Tibial nerve (tissue), 4 donors: Measurements from ENCODE around the gene C1orf94.

Experiments used
- EP300 ChIP-seq, 2 donors: sonication (generic); formaldehyde crosslinking; IDR thresholded peaks; one replicate each; pipeline ENCODE4 v1.6.1; 2017; ENCODE audit warnings: antibody characterized with exemption in 2 of 2, mild to moderate bottlenecking in 1 of 2
- POLR2A ChIP-seq, 2 donors: fragments of 450-650 bp; IDR thresholded peaks; one replicate each; pipeline ENCODE4 v1.6.1; 2017; ENCODE audit warnings: antibody characterized with exemption in 2 of 2, mild to moderate bottlenecking in 2 of 2, moderate library complexity in 2 of 2
- TF ChIP-seq, protein P1 (sequence below), 5 experiments: fragments of 200-600 bp in 3 of 5; fragments of 450-650 bp in 2 of 5; sonication (generic) in 3 of 5; IDR thresholded peaks; one replicate each; pipeline ENCODE4 v1.5.1; 2016 to 2019; ENCODE audit warnings: antibody characterized with exemption in 5 of 5, mild to moderate bottlenecking in 3 of 5, moderate library complexity in 2 of 5

DNA sequence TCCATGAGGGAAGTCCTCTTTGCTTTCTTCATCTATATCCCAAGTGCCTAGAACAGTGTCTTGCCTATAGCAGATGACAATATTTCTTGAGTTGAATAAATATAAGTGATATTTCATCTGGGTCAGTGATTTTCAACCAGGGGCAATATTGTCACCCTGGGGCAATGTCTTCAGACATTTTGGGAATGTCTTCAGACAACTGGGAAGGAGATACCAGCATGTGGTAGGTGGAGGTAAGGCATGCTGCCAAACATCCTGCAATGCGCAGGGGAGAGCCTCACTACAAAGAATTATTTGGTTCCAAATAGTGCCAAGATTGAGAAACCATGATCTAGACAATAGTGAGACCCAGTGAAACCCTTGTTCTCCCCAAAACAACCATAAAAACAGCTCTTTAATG is 54.7 kb downstream of the C1orf94 start:
- TF ChIP-seq POLR2A (IDR thresholded peaks at IDR 0.05) (no peak), EP300 (IDR thresholded peaks at IDR 0.05) (no peak)
- TF ChIP-seq, protein P1, sequence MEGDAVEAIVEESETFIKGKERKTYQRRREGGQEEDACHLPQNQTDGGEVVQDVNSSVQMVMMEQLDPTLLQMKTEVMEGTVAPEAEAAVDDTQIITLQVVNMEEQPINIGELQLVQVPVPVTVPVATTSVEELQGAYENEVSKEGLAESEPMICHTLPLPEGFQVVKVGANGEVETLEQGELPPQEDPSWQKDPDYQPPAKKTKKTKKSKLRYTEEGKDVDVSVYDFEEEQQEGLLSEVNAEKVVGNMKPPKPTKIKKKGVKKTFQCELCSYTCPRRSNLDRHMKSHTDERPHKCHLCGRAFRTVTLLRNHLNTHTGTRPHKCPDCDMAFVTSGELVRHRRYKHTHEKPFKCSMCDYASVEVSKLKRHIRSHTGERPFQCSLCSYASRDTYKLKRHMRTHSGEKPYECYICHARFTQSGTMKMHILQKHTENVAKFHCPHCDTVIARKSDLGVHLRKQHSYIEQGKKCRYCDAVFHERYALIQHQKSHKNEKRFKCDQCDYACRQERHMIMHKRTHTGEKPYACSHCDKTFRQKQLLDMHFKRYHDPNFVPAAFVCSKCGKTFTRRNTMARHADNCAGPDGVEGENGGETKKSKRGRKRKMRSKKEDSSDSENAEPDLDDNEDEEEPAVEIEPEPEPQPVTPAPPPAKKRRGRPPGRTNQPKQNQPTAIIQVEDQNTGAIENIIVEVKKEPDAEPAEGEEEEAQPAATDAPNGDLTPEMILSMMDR (IDR thresholded peaks at IDR 0.05): no peak
